Panc1 (cell line): Measurements from ENCODE around the gene CTSK. TPM values are rescaled to one million over a fixed set of nuclear protein-coding genes. Genes with fewer than 3 reads are reported as not detected.
"Not testable (repeated sequence)": the region's sequence is repeated elsewhere in the genome, so short reads cannot be mapped to it uniquely, and the experiment has no call there.

ENCODE experiments used
- ATAC-seq: fragments of 200-7000 bp; cut with Tn5 transposase; 2 replicates; pipeline ENCODE4 v1.9.1; 2020; ENCODE audit warnings: mild to moderate bottlenecking, moderate library complexity
- Bru-seq: library from RNA; stranded (reverse); fragments of 400-500 nt; gene quantifications from one replicate; lab custom pipeline; 2021; lab: Mats Ljungman, UMichigan
- BruChase-seq, 2 experiments: library from RNA; stranded (reverse); fragments of 400-500 nt; gene quantifications; one replicate each; lab custom pipeline; 2021; lab: Mats Ljungman, UMichigan
- BruUV-seq: library from RNA; stranded (reverse); fragments of 400-500 nt; replicated peaks from 2 replicates; lab custom pipeline; 2021; lab: Mats Ljungman, UMichigan
- CTCF ChIA-PET: fragments of 300-600 bp; sonication (Branson Sonifier 250); formaldehyde crosslinking; loops from one replicate; lab custom pipeline; 2022; ENCODE audit warnings: antibody characterized with exemption; lab: Charles Lee
- POLR2A ChIA-PET: fragments of 300-600 bp; sonication (Branson Sonifier 250); formaldehyde crosslinking; loops from one replicate; lab custom pipeline; 2022; ENCODE audit warnings: antibody characterized with exemption; lab: Charles Lee
- DNase-seq: peaks from one replicate; pipeline ENCODE4 v3.0.0-alpha.2; 2010; ENCODE audit warnings: low read depth, low spot score
- H3K27ac ChIP-seq: 2 replicates; pipeline ENCODE4 v1.5.1; 2011; ENCODE audit warnings: mild to moderate bottlenecking, low read length, inconsistent platforms
- H3K27me3 ChIP-seq: fragments of 200-500 bp; sonication (Bioruptor generic); 2 replicates; pipeline ENCODE4 v1.6.0; 2014; ENCODE audit warnings: low read length, inconsistent platforms; ENCODE audit not compliant: control insufficient read depth, insufficient read depth
- H3K36me3 ChIP-seq: fragments of 200-500 bp; sonication (Bioruptor generic); 2 replicates; pipeline ENCODE4 v1.5.1; 2014; ENCODE audit warnings: inconsistent platforms, mild to moderate bottlenecking, low read length, moderate library complexity; ENCODE audit not compliant: control insufficient read depth, insufficient read depth
- H3K4me1 ChIP-seq: 2 replicates; pipeline ENCODE4 v1.5.1; 2011; ENCODE audit warnings: inconsistent platforms, mild to moderate bottlenecking, low read length, moderate library complexity; ENCODE audit not compliant: control insufficient read depth, insufficient read depth
- H3K4me3 ChIP-seq, 2 experiments: 2 replicates each; pipeline ENCODE4 v1.5.1; 2011 to 2012; ENCODE audit warnings: low read depth in 2 of 2, low read length in 2 of 2, mild to moderate bottlenecking in 2 of 2, inconsistent platforms in 1 of 2, moderate library complexity in 1 of 2
- H3K9me3 ChIP-seq: fragments of 200-500 bp; sonication (Bioruptor generic); 2 replicates; pipeline ENCODE4 v1.5.1; 2014; ENCODE audit warnings: low read depth, mild to moderate bottlenecking, inconsistent platforms, low read length, moderate library complexity; ENCODE audit not compliant: control insufficient read depth, insufficient read depth
- CTCF ChIP-seq: fragments of 450-650 bp; IDR thresholded peaks from 2 replicates; pipeline ENCODE4 v1.5.1; 2017; ENCODE audit warnings: mild to moderate bottlenecking
- POLR2AphosphoS5 ChIP-seq: IDR thresholded peaks from 2 replicates; pipeline ENCODE4 v1.6.1; 2012; ENCODE audit warnings: mild to moderate bottlenecking, low read depth, low read length, moderate library complexity
- REST ChIP-seq, 2 experiments: IDR thresholded peaks; 2 replicates each; pipeline ENCODE4 v1.6.1; 2011 to 2012; ENCODE audit warnings: low read depth in 2 of 2, control low read depth in 1 of 2, low read length in 1 of 2, mild to moderate bottlenecking in 1 of 2, moderate library complexity in 1 of 2; ENCODE audit not compliant: insufficient read depth in 1 of 2
- SIN3A ChIP-seq: IDR thresholded peaks from 2 replicates; pipeline ENCODE4 v1.6.1; 2012; ENCODE audit warnings: low read depth, mild to moderate bottlenecking, low read length, moderate library complexity, borderline replicate concordance; ENCODE audit not compliant: insufficient read depth
- TCF7L2 ChIP-seq: IDR thresholded peaks from 2 replicates; pipeline ENCODE4 v1.6.1; 2011; ENCODE audit warnings: mild to moderate bottlenecking, low read depth, low read length, inconsistent platforms
- in situ Hi-C: cut with HindIII; loops from 2 replicates; pipeline ENCODE4 v1.10.0; 2016; ENCODE audit warnings: low sequenced_read_pairs, low pct_unique_long_range_greater_than_20kb
- intact Hi-C: fragments of 100-400 bp; cut with micrococcal nuclease; formaldehyde crosslinking; loops from one replicate; pipeline ENCODE4 v1.10.0; 2022; ENCODE audit not compliant: unreplicated experiment
- long read RNA-seq: library from polyadenylated mRNA; unstranded; transcript quantifications from one replicate; pipeline ENCODE4 v2.0.0, GENCODE V29; 2021; ENCODE audit not compliant: unreplicated experiment
- polyA plus RNA-seq: library from polyadenylated mRNA; unstranded; fragments of >200 nt; gene quantifications from one replicate; pipeline ENCODE4 v1.2.1, GENCODE V29; 2012; ENCODE audit warnings: missing spikeins; ENCODE audit not compliant: insufficient read length
- total RNA-seq: library from RNA; stranded (reverse); gene quantifications from one replicate; pipeline ENCODE4 v1.2.1, GENCODE V29; 2021; ENCODE audit not compliant: unreplicated experiment

Gene CTSK
- 4.4 TPM for total RNA-seq
- polyA plus RNA-seq = 2.4 TPM
- Bru-seq, nascent RNA = percentile 69 among the genes with signal in this experiment
- percentile 74 among the genes with signal in this experiment for BruChase-seq, experiment 1, labeled RNA remaining after a 2-hour chase
- BruChase-seq, experiment 2, labeled RNA remaining after a 6-hour chase = percentile 69 among the genes with signal in this experiment
- long read RNA-seq, partial matches to known transcripts = 1 of 2 reads
- long read RNA-seq, other reads (novel, unspliced or antisense) = 0 of 2 reads

DNA sequence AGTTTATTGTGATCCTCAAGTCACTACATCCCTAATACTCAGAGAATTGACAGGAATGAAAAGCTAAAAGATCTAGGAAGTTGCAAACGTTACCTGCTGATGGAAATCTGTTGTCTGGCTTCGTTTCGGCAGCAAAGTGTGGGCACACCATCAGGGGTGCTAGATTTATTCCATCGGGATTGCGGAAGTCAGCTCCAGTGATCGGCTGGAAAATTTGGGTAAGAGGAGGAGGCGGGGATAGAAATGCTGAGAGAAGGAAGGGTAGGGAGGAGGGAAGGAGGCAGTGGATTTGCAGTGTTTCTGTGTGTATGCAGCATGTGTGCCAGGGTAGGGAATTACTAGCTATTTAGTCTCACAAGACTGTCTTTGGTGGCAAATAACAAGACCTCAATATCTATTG is at the start of gene CTSK:
TSS of gene CTSK (minus strand) at position 140 of the 400 bp plus-strand sequence. CDS start 1,455 bp downstream, outside the sequence.
- H3K4me3 ChIP-seq = no peak within 1 kb of the TSS
- peaks cover 12% of the 10 kb centered on the region for H3K36me3 ChIP-seq
- DNase-seq (no peak), ATAC-seq (no peak)
- BruUV-seq = no TSS peak
- POLR2A ChIA-PET = no interaction called here
- no peaks in the 10 kb centered on the region for H3K27me3 ChIP-seq
- TF ChIP-seq SIN3A = no peak
- TF ChIP-seq CTCF = no peak
- TF ChIP-seq POLR2AphosphoS5 = no peak
- no peak for TF ChIP-seq REST (IDR thresholded peaks at IDR 0.05; ENCODE audit: insufficient read depth in 1 of 2, low read depth in 2 of 2, low read length in 1 of 2)
- no peak for TF ChIP-seq TCF7L2
- H3K4me1 ChIP-seq = no peaks in the 10 kb centered on the region
- no peaks in the 10 kb centered on the region for H3K9me3 ChIP-seq
- CTCF ChIA-PET = no interaction called here
- H3K27ac ChIP-seq = no peak within 1 kb of the TSS
- intact Hi-C loops = no loop called here
- in situ Hi-C loops = no loop called here

DNA sequence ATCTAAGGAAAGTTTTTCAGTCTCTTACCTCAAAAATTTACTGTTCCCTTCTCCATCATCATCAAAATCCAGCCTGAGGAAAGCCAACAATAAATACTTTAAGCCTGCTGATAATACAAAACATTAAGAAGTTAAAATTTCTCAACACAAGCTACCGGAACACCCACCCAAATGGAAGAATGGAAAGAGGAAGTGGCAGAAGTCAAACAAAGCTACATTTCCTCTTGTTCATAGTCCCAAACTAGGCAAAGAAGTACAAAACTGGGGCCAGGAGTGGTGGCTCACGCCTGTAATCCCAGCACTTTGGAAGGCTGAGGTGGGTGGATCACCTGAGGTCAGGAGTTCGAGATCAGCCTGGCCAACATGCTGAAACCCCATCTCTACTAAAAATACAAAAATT is 44.7 kb upstream of the CTSK start:
- POLR2A ChIA-PET, DNase-seq, H3K27me3 ChIP-seq, H3K36me3 ChIP-seq, CTCF ChIA-PET, H3K4me3 ChIP-seq, H3K27ac ChIP-seq, intact Hi-C loops, BruUV-seq, H3K9me3 ChIP-seq, H3K4me1 ChIP-seq, ATAC-seq, in situ Hi-C loops: not testable (repeated sequence)

- ATAC-seq, BruUV-seq, DNase-seq, intact Hi-C loops, H3K36me3 ChIP-seq, H3K27me3 ChIP-seq, H3K4me3 ChIP-seq, H3K27ac ChIP-seq, POLR2A ChIA-PET, in situ Hi-C loops, H3K4me1 ChIP-seq, CTCF ChIA-PET, H3K9me3 ChIP-seq: not testable (repeated sequence)
Measured at GRCh38 chr1:150850801-150851362, 42.8 kb upstream of the CTSK start.
